ENCODE measurements around the gene KCTD16. TPM values are rescaled to one million over a fixed set of nuclear protein-coding genes. Genes with fewer than 3 reads are reported as not detected.

Gene KCTD16
- total and polyA plus RNA-seq, 2 experiments from 2014 or later: 0.02 to 0.76 TPM

- no peak for TF ChIP-seq ZNF462 (CRISPR knock-in tag; IDR thresholded peaks at IDR 0.05)
- TF ChIP-seq NANOG (IDR thresholded peaks at IDR 0.05; ENCODE audit: borderline replicate concordance): no peak
- TF ChIP-seq, protein P1, sequence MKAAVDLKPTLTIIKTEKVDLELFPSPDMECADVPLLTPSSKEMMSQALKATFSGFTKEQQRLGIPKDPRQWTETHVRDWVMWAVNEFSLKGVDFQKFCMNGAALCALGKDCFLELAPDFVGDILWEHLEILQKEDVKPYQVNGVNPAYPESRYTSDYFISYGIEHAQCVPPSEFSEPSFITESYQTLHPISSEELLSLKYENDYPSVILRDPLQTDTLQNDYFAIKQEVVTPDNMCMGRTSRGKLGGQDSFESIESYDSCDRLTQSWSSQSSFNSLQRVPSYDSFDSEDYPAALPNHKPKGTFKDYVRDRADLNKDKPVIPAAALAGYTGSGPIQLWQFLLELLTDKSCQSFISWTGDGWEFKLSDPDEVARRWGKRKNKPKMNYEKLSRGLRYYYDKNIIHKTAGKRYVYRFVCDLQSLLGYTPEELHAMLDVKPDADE (IDR thresholded peaks at IDR 0.05): no peak
- TF ChIP-seq CREB1 (CRISPR knock-in tag; IDR thresholded peaks at IDR 0.05; ENCODE audit: low read depth): no peak
- no peak for TF ChIP-seq EZH2 (IDR thresholded peaks at IDR 0.05; ENCODE audit: low read depth, unreplicated experiment)
- TF ChIP-seq STAT1 (IDR thresholded peaks at IDR 0.05; ENCODE audit: unreplicated experiment): no peak
Observed at GRCh38 chr5:144365885-144366284, 195.2 kb downstream of the KCTD16 start (continued).

GRCh38 chr5:144367991-144368390, 197.3 kb downstream of the KCTD16 start:
- no peaks in the 10 kb centered on the region for H3K9me3 Mint-ChIP-seq
- no peak for DNase-seq (ENCODE audit: low spot score)
- H3K4me1 ChIP-seq (ENCODE audit: insufficient read depth): peaks cover 4% of the 10 kb centered on the region; the same call in 1 of the 2 replicates

More at GRCh38 chr5:144367991-144368390, 197.3 kb downstream of the KCTD16 start:
- no peaks in the 10 kb centered on the region for H3K79me2 ChIP-seq (replicated peaks; ENCODE audit: insufficient read depth)
- H3K36me3 Mint-ChIP-seq (ENCODE audit: low read depth): no peaks in the 10 kb centered on the region
- no peak overlapping the region for H3K4me3 Mint-ChIP-seq
- peaks cover 8% of the 10 kb centered on the region for H3K27me3 Mint-ChIP-seq (ENCODE audit: insufficient read depth, low read depth, poor library complexity)
- H3K9me2 ChIP-seq (ENCODE audit: insufficient read depth): no peaks in the 10 kb centered on the region
- H3K27me3 ChIP-seq (ENCODE audit: insufficient read depth): no peaks in the 10 kb centered on the region
- no peak for ATAC-seq
- no peak overlapping the region for H3K4me2 ChIP-seq
- H3K27ac ChIP-seq (ENCODE audit: low read depth): no peak overlapping the region
- H4K20me1 ChIP-seq (replicated peaks; ENCODE audit: insufficient read depth): no peaks in the 10 kb centered on the region
- peaks cover 8% of the 10 kb centered on the region for H3K4me1 Mint-ChIP-seq
- no peaks in the 10 kb centered on the region for H3F3A ChIP-seq (replicated peaks; ENCODE audit: low read depth)
- no peak overlapping the region for H2AFZ ChIP-seq
- no peak overlapping the region for H3K4me3 ChIP-seq
- no peak overlapping the region for H3K27ac Mint-ChIP-seq
- no peaks in the 10 kb centered on the region for H3K36me3 ChIP-seq (ENCODE audit: insufficient read depth)
- TF ChIP-seq EZH2phosphoT487 (IDR thresholded peaks at IDR 0.05; ENCODE audit: unreplicated experiment): no peak
- no peak for TF ChIP-seq CTCF (conservative IDR thresholded peaks at IDR 0.05; ENCODE audit: low read depth in 2 of 2)
- no peak for TF ChIP-seq JUNB (IDR thresholded peaks at IDR 0.05; ENCODE audit: unreplicated experiment)
- no peak for TF ChIP-seq STAT1 (IDR thresholded peaks at IDR 0.05; ENCODE audit: unreplicated experiment)
- TF ChIP-seq, protein P2, sequence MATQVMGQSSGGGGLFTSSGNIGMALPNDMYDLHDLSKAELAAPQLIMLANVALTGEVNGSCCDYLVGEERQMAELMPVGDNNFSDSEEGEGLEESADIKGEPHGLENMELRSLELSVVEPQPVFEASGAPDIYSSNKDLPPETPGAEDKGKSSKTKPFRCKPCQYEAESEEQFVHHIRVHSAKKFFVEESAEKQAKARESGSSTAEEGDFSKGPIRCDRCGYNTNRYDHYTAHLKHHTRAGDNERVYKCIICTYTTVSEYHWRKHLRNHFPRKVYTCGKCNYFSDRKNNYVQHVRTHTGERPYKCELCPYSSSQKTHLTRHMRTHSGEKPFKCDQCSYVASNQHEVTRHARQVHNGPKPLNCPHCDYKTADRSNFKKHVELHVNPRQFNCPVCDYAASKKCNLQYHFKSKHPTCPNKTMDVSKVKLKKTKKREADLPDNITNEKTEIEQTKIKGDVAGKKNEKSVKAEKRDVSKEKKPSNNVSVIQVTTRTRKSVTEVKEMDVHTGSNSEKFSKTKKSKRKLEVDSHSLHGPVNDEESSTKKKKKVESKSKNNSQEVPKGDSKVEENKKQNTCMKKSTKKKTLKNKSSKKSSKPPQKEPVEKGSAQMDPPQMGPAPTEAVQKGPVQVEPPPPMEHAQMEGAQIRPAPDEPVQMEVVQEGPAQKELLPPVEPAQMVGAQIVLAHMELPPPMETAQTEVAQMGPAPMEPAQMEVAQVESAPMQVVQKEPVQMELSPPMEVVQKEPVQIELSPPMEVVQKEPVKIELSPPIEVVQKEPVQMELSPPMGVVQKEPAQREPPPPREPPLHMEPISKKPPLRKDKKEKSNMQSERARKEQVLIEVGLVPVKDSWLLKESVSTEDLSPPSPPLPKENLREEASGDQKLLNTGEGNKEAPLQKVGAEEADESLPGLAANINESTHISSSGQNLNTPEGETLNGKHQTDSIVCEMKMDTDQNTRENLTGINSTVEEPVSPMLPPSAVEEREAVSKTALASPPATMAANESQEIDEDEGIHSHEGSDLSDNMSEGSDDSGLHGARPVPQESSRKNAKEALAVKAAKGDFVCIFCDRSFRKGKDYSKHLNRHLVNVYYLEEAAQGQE (IDR thresholded peaks at IDR 0.05; ENCODE audit: unreplicated experiment): no peak
